ENCODE results near the gene IRF2BPL.

DNA sequence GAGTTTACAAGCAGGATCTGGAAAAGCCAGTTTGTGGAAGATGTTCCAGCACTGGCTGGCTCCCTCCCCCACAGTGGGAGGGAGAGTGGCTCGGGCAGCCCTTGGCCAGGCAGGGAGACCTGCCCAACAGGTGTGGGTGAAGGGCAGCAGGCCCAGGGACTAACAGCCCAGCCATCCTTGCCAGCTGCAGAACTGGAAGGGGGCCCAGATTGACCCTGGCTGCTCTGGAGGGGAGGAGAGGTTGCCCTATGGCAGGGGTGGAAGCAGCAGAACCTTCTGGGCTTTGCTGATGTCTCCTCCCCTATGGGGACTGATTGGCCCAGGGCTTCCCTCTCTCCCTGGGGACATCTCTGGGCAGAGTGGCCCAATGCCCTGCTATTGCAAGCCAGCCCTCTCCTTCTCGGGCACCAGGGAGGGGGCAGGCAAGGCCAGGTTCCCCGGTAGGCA, 20.5 kb downstream of the IRF2BPL start:
- TF ChIP-seq, protein P1, sequence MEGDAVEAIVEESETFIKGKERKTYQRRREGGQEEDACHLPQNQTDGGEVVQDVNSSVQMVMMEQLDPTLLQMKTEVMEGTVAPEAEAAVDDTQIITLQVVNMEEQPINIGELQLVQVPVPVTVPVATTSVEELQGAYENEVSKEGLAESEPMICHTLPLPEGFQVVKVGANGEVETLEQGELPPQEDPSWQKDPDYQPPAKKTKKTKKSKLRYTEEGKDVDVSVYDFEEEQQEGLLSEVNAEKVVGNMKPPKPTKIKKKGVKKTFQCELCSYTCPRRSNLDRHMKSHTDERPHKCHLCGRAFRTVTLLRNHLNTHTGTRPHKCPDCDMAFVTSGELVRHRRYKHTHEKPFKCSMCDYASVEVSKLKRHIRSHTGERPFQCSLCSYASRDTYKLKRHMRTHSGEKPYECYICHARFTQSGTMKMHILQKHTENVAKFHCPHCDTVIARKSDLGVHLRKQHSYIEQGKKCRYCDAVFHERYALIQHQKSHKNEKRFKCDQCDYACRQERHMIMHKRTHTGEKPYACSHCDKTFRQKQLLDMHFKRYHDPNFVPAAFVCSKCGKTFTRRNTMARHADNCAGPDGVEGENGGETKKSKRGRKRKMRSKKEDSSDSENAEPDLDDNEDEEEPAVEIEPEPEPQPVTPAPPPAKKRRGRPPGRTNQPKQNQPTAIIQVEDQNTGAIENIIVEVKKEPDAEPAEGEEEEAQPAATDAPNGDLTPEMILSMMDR (conservative IDR thresholded peaks at IDR 0.05; ENCODE audit: low read length), result no peak
- TF ChIP-seq EZH2phosphoT487 (IDR thresholded peaks at IDR 0.05; ENCODE audit: borderline replicate concordance, low read depth, low read length), result no peak

Data from OCI-LY7 (cell line).